Mesangial cell (primary cell): Measurements from ENCODE around the gene PXK. TPM values are rescaled to one million over a fixed set of nuclear protein-coding genes. Genes with fewer than 3 reads are reported as not detected.

Experiments used
- total RNA-seq: library from RNA; depleted of rRNA; stranded (reverse); fragments of >200 nt; gene quantifications from 2 replicates; pipeline ENCODE4 v1.2.3, GENCODE V29; 2015

PXK gene
- 13.4 and 19.9 TPM in 2 replicates for total RNA-seq

GRCh38 chr3:58332575-58333188, at the start of gene PXK:
PXK (plus strand) TSS chr3:58332892; CDS start chr3:58332989, 97 bp downstream.

GRCh38 chr3:58305882-58306711, 26.6 kb upstream of the PXK start, which contains the start of the genes HTD2 and RPP14:
HTD2 (plus strand) TSS chr3:58306520; CDS start chr3:58317614, 11,094 bp downstream.
RPP14 (plus strand) TSS chr3:58306245; CDS start chr3:58310330, 4,085 bp downstream.

GRCh38 chr3:58433400-58434167, 100.9 kb downstream of the PXK start, which contains the start of gene PDHB:
PDHB (minus strand) TSS chr3:58433832; CDS start chr3:58433809, 23 bp downstream.

Other genes starting within 250 kb of the PXK start
- gene DNASE1L3, start 121.9 kb upstream of the PXK start, total RNA-seq, result not detected in 2 replicates
- 5.2 and 8.5 TPM in 2 replicates for gene ABHD6, start 95.1 kb upstream of the PXK start, total RNA-seq
- 8.1 and 8.3 TPM in 2 replicates for gene RPP14, start 26.6 kb upstream of the PXK start, total RNA-seq
- 4.4 and 7.4 TPM in 2 replicates for gene HTD2, start 26.4 kb upstream of the PXK start, total RNA-seq
- 52.0 and 61.3 TPM in 2 replicates for gene PDHB, start 100.9 kb downstream of the PXK start, total RNA-seq
- 4.2 and 5.5 TPM in 2 replicates for gene KCTD6, start 159.2 kb downstream of the PXK start, total RNA-seq
- gene ACOX2, start 204.3 kb downstream of the PXK start, total RNA-seq, result 2.0 and 2.2 TPM in 2 replicates
- 0.13 and 0.16 TPM in 2 replicates for gene FAM107A, start 244.5 kb downstream of the PXK start, total RNA-seq